Endothelial cell of umbilical vein (primary cell): Measurements from ENCODE around the gene RAB4A. TPM values are rescaled to one million over a fixed set of nuclear protein-coding genes. Genes with fewer than 3 reads are reported as not detected.

Experiments used
- BruUV-seq: library from RNA; stranded (reverse); fragments of 400-500 nt; replicated peaks from 2 replicates; lab custom pipeline; 2021; lab: Mats Ljungman, UMichigan
- CTCF ChIA-PET: fragments of 300-600, 350-600 bp; sonication (Branson Sonifier 250); formaldehyde crosslinking; loops from one replicate; lab custom pipeline; 2021; ENCODE audit warnings: antibody characterized with exemption, inconsistent platforms; lab: Charles Lee
- POLR2A ChIA-PET: fragments of 300-600, 350-600 bp; sonication (Branson Sonifier 250); formaldehyde crosslinking; loops from one replicate; lab custom pipeline; 2021; ENCODE audit warnings: antibody characterized with exemption, inconsistent platforms; lab: Charles Lee
- DNase-seq: peaks from one replicate; pipeline ENCODE4 v3.0.0-alpha.2; 2011; ENCODE audit warnings: low read depth, low spot score
- FAIRE-seq: peaks from 2 replicates; lab custom pipeline; 2011; peaks lifted over from hg19 to GRCh38; lab: Jason Lieb, UNC
- H2AFZ ChIP-seq: 2 replicates; pipeline ENCODE4 v1.6.0; 2012; ENCODE audit warnings: low read depth, low read length, control low read depth, inconsistent platforms
- H3K27ac ChIP-seq: 2 replicates; pipeline ENCODE4 v1.5.1; 2011; ENCODE audit warnings: low read depth, mild to moderate bottlenecking, control low read depth, low read length, moderate library complexity; ENCODE audit not compliant: insufficient read depth
- H3K27me3 ChIP-seq, 2 experiments: 2 replicates each; pipeline versions ENCODE4 v1.6.0 to v1.6.1; 2011; ENCODE audit warnings: low read length in 2 of 2, mixed read lengths in 1 of 2; ENCODE audit not compliant: control insufficient read depth in 2 of 2, insufficient read depth in 2 of 2
- H3K36me3 ChIP-seq, 2 experiments: 2 replicates in 1 of 2; 3 replicates in 1 of 2; pipeline ENCODE4 v1.5.1; 2011; ENCODE audit warnings: low read length in 2 of 2, mild to moderate bottlenecking in 1 of 2, moderate library complexity in 1 of 2; ENCODE audit not compliant: control insufficient read depth in 2 of 2, insufficient read depth in 2 of 2; ENCODE audit errors: extremely low read depth in 1 of 2
- H3K4me1 ChIP-seq: 3 replicates; pipeline ENCODE4 v1.5.1; 2011; ENCODE audit warnings: mild to moderate bottlenecking, low read length; ENCODE audit not compliant: control insufficient read depth, insufficient read depth; ENCODE audit errors: extremely low read depth
- H3K4me2 ChIP-seq: 2 replicates; pipeline ENCODE4 v1.6.1; 2011; ENCODE audit warnings: low read length, control low read depth, mixed read lengths; ENCODE audit not compliant: insufficient read depth
- H3K4me3 ChIP-seq, 3 experiments: fragments of 200-600 bp in 1 of 3; sonication (generic), shearing (Covaris generic) in 1 of 3; replicated peaks in 1 of 3; 2 replicates each; pipeline ENCODE4 v1.5.1; 2011 to 2016; ENCODE audit warnings: control low read depth in 3 of 3, low read length in 3 of 3, mild to moderate bottlenecking in 2 of 3, inconsistent platforms in 1 of 3, low read depth in 1 of 3, moderate library complexity in 1 of 3; ENCODE audit not compliant: insufficient read depth in 1 of 3
- H3K79me2 ChIP-seq: 2 replicates; pipeline ENCODE4 v1.6.0; 2012; ENCODE audit warnings: low read length, inconsistent platforms; ENCODE audit not compliant: control insufficient read depth, insufficient read depth
- H3K9ac ChIP-seq: replicated peaks from 2 replicates; pipeline ENCODE3; 2011; ENCODE audit warnings: low read length, control low read depth; ENCODE audit not compliant: insufficient read depth; ENCODE audit errors: extremely low read depth
- H3K9me1 ChIP-seq: replicated peaks from 3 replicates; pipeline ENCODE4 v1.6.0; 2011; ENCODE audit warnings: mild to moderate bottlenecking, low read length; ENCODE audit not compliant: control insufficient read depth, insufficient read depth; ENCODE audit errors: extremely low read depth
- H3K9me3 ChIP-seq: replicated peaks from 2 replicates; pipeline ENCODE4 v1.5.1; 2012; ENCODE audit warnings: low read length, inconsistent platforms; ENCODE audit not compliant: control insufficient read depth, insufficient read depth
- H4K20me1 ChIP-seq: replicated peaks from 2 replicates; pipeline ENCODE3; 2011; ENCODE audit warnings: mild to moderate bottlenecking, low read length; ENCODE audit not compliant: control insufficient read depth, insufficient read depth; ENCODE audit errors: extremely low read depth
- EZH2 ChIP-seq: IDR thresholded peaks from 2 replicates; pipeline ENCODE4 v1.6.1; 2012; ENCODE audit warnings: borderline replicate concordance, low read depth, mild to moderate bottlenecking, moderate library complexity, low read length, inconsistent platforms; ENCODE audit not compliant: severe bottlenecking
- FOS ChIP-seq: IDR thresholded peaks from 2 replicates; pipeline ENCODE4 v1.6.1; 2011; ENCODE audit warnings: mild to moderate bottlenecking, low read length, moderate library complexity, borderline replicate concordance; ENCODE audit not compliant: insufficient read depth
- GATA2 ChIP-seq: IDR thresholded peaks from 2 replicates; pipeline ENCODE4 v1.7.0; 2011; ENCODE audit warnings: low read depth, mild to moderate bottlenecking, moderate library complexity, mixed read lengths, low read length; ENCODE audit not compliant: insufficient read length, insufficient read depth
- JUN ChIP-seq: IDR thresholded peaks from 2 replicates; pipeline ENCODE4 v1.6.1; 2011; ENCODE audit warnings: borderline replicate concordance, low read depth; ENCODE audit not compliant: insufficient read length, insufficient read depth
- MYC ChIP-seq: IDR thresholded peaks from one replicate; pipeline ENCODE4 v1.6.1; 2011; ENCODE audit warnings: mild to moderate bottlenecking, low read depth, low read length
- POLR2A ChIP-seq: IDR thresholded peaks from 2 replicates; pipeline ENCODE4 v1.6.1; 2012; ENCODE audit warnings: low read depth, mild to moderate bottlenecking, control low read depth, low read length
- POLR2AphosphoS5 ChIP-seq: IDR thresholded peaks from 2 replicates; pipeline ENCODE4 v1.6.1; 2012; ENCODE audit warnings: low read depth, mild to moderate bottlenecking, control low read depth, low read length, moderate library complexity; ENCODE audit not compliant: insufficient read depth
- dilution Hi-C: fragments of 300-500 bp; cut with MboI; formaldehyde crosslinking; loops from one replicate; pipeline ENCODE4 v1.15.0; 2019; ENCODE audit warnings: low sequenced_read_pairs; ENCODE audit not compliant: extremely low pct_ligation_motif_present
- intact Hi-C: fragments of 100-400 bp; cut with micrococcal nuclease; formaldehyde crosslinking; loops from one replicate; pipeline ENCODE4 v1.10.0; 2022
- polyA plus RNA-seq, 4 experiments: library from polyadenylated mRNA; depleted of rRNA in 3 of 4; stranded (reverse) in 3 of 4; unstranded in 1 of 4; fragments of >200 nt; gene quantifications; 2 replicates each; pipeline versions ENCODE4 v1.2.1 to v1.2.3, GENCODE V29; 2011 to 2012; ENCODE audit warnings: missing spikeins in 1 of 4
- total RNA-seq: library from RNA; stranded (reverse); gene quantifications from 2 replicates; pipeline ENCODE4 v1.2.3, GENCODE V29; 2021
- TF ChIP-seq, protein P1 (sequence below), 2 donors: IDR thresholded peaks; 1 replicate in 1 of 2; 2 replicates in 1 of 2; pipeline ENCODE4 v1.5.1; 2011; ENCODE audit warnings: low read length in 2 of 2, mild to moderate bottlenecking in 2 of 2, moderate library complexity in 2 of 2, control low read depth in 1 of 2, inconsistent platforms in 1 of 2, low read depth in 1 of 2; ENCODE audit not compliant: insufficient read depth in 1 of 2; ENCODE audit errors: extremely low read depth in 1 of 2
- TF ChIP-seq, protein P2 (sequence below): IDR thresholded peaks from 2 replicates; pipeline ENCODE4 v1.6.1; 2011; ENCODE audit not compliant: insufficient read depth, insufficient read length

The RAB4A gene
- total and polyA plus RNA-seq, 2 donors (not counting 3 experiments of a cell fraction or from before 2014, with no cell fraction given), result 14.8 to 52.9 TPM

DNA sequence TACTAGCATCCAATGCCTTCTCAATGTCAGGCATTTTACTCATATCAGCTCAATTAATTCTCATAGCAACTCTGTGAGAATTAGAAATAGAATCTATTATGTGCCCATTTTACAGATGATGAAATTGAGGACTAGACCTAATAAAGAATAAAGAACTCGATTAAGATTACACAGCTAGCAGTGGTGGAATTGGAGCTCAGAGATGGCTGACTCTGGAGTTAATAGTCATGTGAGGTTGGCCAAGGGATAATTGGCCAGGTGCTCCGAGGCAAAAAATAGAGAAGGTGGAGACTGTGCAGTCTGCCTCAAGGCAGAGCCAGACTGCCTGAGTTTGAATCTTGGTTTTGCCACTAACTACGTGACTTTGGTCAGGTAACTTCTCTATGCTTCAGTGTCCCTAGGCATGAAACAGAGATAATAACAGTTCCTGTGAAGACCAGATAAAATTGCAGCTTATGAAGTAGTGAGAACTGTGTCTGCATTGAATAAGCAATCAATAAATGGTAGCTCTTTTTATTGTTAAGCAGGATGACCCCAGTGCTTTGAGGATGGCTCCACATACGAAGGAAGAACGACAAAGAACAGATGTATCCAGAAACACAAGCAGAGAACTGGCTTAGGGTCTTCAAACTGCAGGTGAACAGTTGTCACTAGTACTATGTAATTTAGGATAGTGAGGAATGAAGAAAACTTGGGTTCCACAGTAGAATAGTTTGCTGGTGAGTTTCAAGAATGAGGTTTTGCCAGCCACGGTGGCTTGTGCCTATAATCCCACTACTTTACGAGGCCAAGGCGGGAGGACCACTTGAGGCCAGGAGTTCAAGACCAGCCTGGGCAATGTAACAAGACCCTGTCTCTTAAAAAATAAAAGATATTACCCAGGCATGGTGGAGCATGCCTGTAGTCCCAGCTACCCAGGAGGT is 78.8 kb downstream of the RAB4A start:
- no peaks in the 10 kb centered on the region for H3K36me3 ChIP-seq
- H3K4me1 ChIP-seq, result no peaks in the 10 kb centered on the region
- no peak overlapping the region for H3K9ac ChIP-seq
- no peak overlapping the region for H3K27ac ChIP-seq
- H3K4me2 ChIP-seq, result no peak overlapping the region
- TF ChIP-seq JUN (no peak), POLR2AphosphoS5 (no peak), EZH2 (no peak), POLR2A (no peak), GATA2 (no peak), FOS (no peak), MYC (no peak)
- TF ChIP-seq, protein P1, sequence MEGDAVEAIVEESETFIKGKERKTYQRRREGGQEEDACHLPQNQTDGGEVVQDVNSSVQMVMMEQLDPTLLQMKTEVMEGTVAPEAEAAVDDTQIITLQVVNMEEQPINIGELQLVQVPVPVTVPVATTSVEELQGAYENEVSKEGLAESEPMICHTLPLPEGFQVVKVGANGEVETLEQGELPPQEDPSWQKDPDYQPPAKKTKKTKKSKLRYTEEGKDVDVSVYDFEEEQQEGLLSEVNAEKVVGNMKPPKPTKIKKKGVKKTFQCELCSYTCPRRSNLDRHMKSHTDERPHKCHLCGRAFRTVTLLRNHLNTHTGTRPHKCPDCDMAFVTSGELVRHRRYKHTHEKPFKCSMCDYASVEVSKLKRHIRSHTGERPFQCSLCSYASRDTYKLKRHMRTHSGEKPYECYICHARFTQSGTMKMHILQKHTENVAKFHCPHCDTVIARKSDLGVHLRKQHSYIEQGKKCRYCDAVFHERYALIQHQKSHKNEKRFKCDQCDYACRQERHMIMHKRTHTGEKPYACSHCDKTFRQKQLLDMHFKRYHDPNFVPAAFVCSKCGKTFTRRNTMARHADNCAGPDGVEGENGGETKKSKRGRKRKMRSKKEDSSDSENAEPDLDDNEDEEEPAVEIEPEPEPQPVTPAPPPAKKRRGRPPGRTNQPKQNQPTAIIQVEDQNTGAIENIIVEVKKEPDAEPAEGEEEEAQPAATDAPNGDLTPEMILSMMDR (IDR thresholded peaks at IDR 0.05; ENCODE audit: extremely low read depth in 1 of 2, insufficient read depth in 1 of 2, low read depth in 1 of 2, low read length in 2 of 2), result no peak
- TF ChIP-seq, protein P2, sequence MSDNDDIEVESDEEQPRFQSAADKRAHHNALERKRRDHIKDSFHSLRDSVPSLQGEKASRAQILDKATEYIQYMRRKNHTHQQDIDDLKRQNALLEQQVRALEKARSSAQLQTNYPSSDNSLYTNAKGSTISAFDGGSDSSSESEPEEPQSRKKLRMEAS, result no peak
- no peak overlapping the region for H2AFZ ChIP-seq
- ChIA-PET POLR2A (no interaction called here), CTCF (interaction anchor here (0.8 kb wide), 1 partner anchor 18 kb away, joined by 3 read pairs; no protein-coding TSS in a partner anchor)
- H4K20me1 ChIP-seq, result no peaks in the 10 kb centered on the region
- H3K9me1 ChIP-seq, result no peaks in the 10 kb centered on the region
- no peaks in the 10 kb centered on the region for H3K79me2 ChIP-seq
- H3K27me3 ChIP-seq, result peaks cover 0 to 2% of the 10 kb centered on the region in 2 experiments
- dilution Hi-C loops (no loop called here), intact Hi-C loops (no loop called here)
- DNase-seq (no peak), FAIRE-seq (no peak)
- H3K4me3 ChIP-seq, result no peak overlapping the region
- no TSS peak for BruUV-seq
- no peaks in the 10 kb centered on the region for H3K9me3 ChIP-seq
